Transverse colon (tissue), 4 donors: ENCODE data around the gene ASIP. TPM values are rescaled to one million over a fixed set of nuclear protein-coding genes. Genes with fewer than 3 reads are reported as not detected.

Source experiments
- DNase-seq: peaks from one replicate; pipeline ENCODE4 v3.0.0-alpha.2; 2019
- H3K27ac ChIP-seq, 4 donors: fragments of 200-600 bp; sonication (generic); 2 replicates each; pipeline ENCODE4 v1.5.1; 2016 to 2018; ENCODE audit warnings: inconsistent platforms in 4 of 4
- H3K27me3 ChIP-seq: fragments of 200-600 bp; sonication (generic); 2 replicates; pipeline ENCODE4 v1.5.1; 2017; ENCODE audit warnings: inconsistent platforms
- H3K36me3 ChIP-seq, 4 donors: fragments of 200-600 bp; sonication (generic); 2 replicates each; pipeline ENCODE4 v1.5.1; 2017 to 2019; ENCODE audit warnings: inconsistent platforms in 4 of 4
- H3K4me1 ChIP-seq, 4 donors: fragments of 200-600 bp; sonication (generic); 2 replicates each; pipeline ENCODE4 v1.5.1; 2017 to 2020; ENCODE audit warnings: inconsistent platforms in 4 of 4
- H3K4me3 ChIP-seq, 4 donors: fragments of 200-600 bp; sonication (generic); 1 replicate in 1 of 4; 2 replicates in 3 of 4; pipeline versions ENCODE4 v1.5.1 to v1.6.1; 2017 to 2019; ENCODE audit warnings: inconsistent platforms in 4 of 4
- H3K9me3 ChIP-seq, 2 donors: fragments of 200-600 bp; sonication (generic); 2 replicates each; pipeline ENCODE4 v1.5.1; 2017 to 2019; ENCODE audit warnings: inconsistent platforms in 2 of 2
- CTCF ChIP-seq, 5 experiments: fragments of 200-600 bp in 3 of 5; fragments of 450-650 bp in 2 of 5; sonication (generic) in 3 of 5; IDR thresholded peaks; 1 replicate in 2 of 5; 2 replicates in 3 of 5; pipeline ENCODE4 v1.5.1; 2016 to 2017; ENCODE audit warnings: antibody characterized with exemption in 5 of 5, inconsistent platforms in 3 of 5, mild to moderate bottlenecking in 2 of 5, moderate library complexity in 1 of 5
- EP300 ChIP-seq: sonication (generic); formaldehyde crosslinking; IDR thresholded peaks from one replicate; pipeline ENCODE4 v1.6.1; 2017; ENCODE audit warnings: antibody characterized with exemption, low read depth
- POLR2A ChIP-seq: fragments of 450-650 bp; IDR thresholded peaks from one replicate; pipeline ENCODE4 v1.6.1; 2016; ENCODE audit warnings: antibody characterized with exemption, mild to moderate bottlenecking, moderate library complexity
- POLR2AphosphoS5 ChIP-seq, 3 donors: sonication (generic); formaldehyde crosslinking; IDR thresholded peaks; one replicate each; pipeline ENCODE4 v1.6.1; 2016; ENCODE audit warnings: antibody characterized with exemption in 3 of 3
- WGBS, 2 donors: methylation state at CpG; one replicate each; pipeline ENCODE4 v1.1.5; 2018; ENCODE audit warnings: low coverage in 1 of 2; 5-methylcytosine and 5-hydroxymethylcytosine counted together
- in situ Hi-C, 4 donors: fragments of 200-750 bp; cut with MboI; loops; one replicate each; pipeline versions ENCODE4 v1.15.0 to v1.15.1; 2017; ENCODE audit warnings: low sequenced_read_pairs in 3 of 4, low pct_ligation_motif_present in 1 of 4, low pct_unique_long_range_greater_than_20kb in 1 of 4
- intact Hi-C: fragments of 100-400 bp; cut with DNase I; formaldehyde crosslinking; loops from one replicate; pipeline ENCODE4 v1.15.1; 2023; ENCODE audit warnings: low total_unique reads
- total RNA-seq, 4 donors: library from RNA; depleted of rRNA; stranded (reverse); fragments of >200 nt; gene quantifications; one replicate each; pipeline ENCODE4 v1.1.0, GENCODE V29; 2016

Gene ASIP
- total RNA-seq, 4 donors from 2014 or later, result not detected

- Histone ChIP-seq H3K4me3 (no peak overlapping the region), H3K27ac (no peak overlapping the region), H3K27me3 (no peaks in the 10 kb centered on the region), H3K4me1 (no peaks in the 10 kb centered on the region), H3K36me3 (no peaks in the 10 kb centered on the region), H3K9me3 (no peaks in the 10 kb centered on the region)
- DNase-seq, result no peak
- WGBS, 2 donors, result 97 to 100% methylated on average over 3 to 5 of the region's 5 CpGs
- intact Hi-C loops, result no loop called here
- in situ Hi-C loops, result no loop called here
- TF ChIP-seq EP300 (no peak), POLR2A (no peak), POLR2AphosphoS5 (IDR thresholded peaks at IDR 0.05) (no peak), CTCF (IDR thresholded peaks at IDR 0.05) (no peak)
Observed at GRCh38 chr20:34293119-34293518, 51.9 kb downstream of the ASIP start.

GRCh38 chr20:34293589-34293988 lies 52.4 kb downstream of the ASIP start:
- Histone ChIP-seq H3K27me3 (no peaks in the 10 kb centered on the region), H3K27ac (no peak overlapping the region), H3K36me3 (no peaks in the 10 kb centered on the region), H3K4me3 (no peak overlapping the region), H3K9me3 (no peaks in the 10 kb centered on the region), H3K4me1 (no peaks in the 10 kb centered on the region)
- in situ Hi-C loops, result no loop called here
- intact Hi-C loops, result no loop called here
- 61 to 77% methylated on average over 5 to 7 of the region's 7 CpGs for WGBS, 2 donors
- TF ChIP-seq EP300 (no peak), POLR2AphosphoS5 (IDR thresholded peaks at IDR 0.05) (no peak), POLR2A (no peak), CTCF (IDR thresholded peaks at IDR 0.05) (no peak)
- no peak for DNase-seq

- 89 to 97% methylated on average over 3 to 7 of the region's 7 CpGs for WGBS, 2 donors
- intact Hi-C loops, result no loop called here
- TF ChIP-seq CTCF (IDR thresholded peaks at IDR 0.05) (no peak), POLR2A (no peak), POLR2AphosphoS5 (IDR thresholded peaks at IDR 0.05) (no peak), EP300 (no peak)
Observed at GRCh38 chr20:34294563-34294962, 53.3 kb downstream of the ASIP start.

GRCh38 chr20:34295284-34295683 lies 54.1 kb downstream of the ASIP start:
- H3K4me3 ChIP-seq, result no peak overlapping the region
- in situ Hi-C loops (no loop called here), intact Hi-C loops (no loop called here)
- H3K36me3 ChIP-seq, result no peaks in the 10 kb centered on the region
- TF ChIP-seq EP300 (no peak), POLR2A (no peak), POLR2AphosphoS5 (IDR thresholded peaks at IDR 0.05) (no peak), CTCF (IDR thresholded peaks at IDR 0.05) (no peak)
- no peaks in the 10 kb centered on the region for H3K27me3 ChIP-seq
- 90 to 96% methylated on average over 2 to 20 of the region's 24 CpGs for WGBS, 2 donors
- no peak overlapping the region for H3K27ac ChIP-seq
- no peak for DNase-seq
- no peaks in the 10 kb centered on the region for H3K9me3 ChIP-seq
- H3K4me1 ChIP-seq, result no peaks in the 10 kb centered on the region

More at GRCh38 chr20:34294563-34294962, 53.3 kb downstream of the ASIP start:
- H3K36me3 ChIP-seq, result no peaks in the 10 kb centered on the region
- DNase-seq, result no peak
- no peak overlapping the region for H3K4me3 ChIP-seq
- H3K27ac ChIP-seq, result no peak overlapping the region
- no peaks in the 10 kb centered on the region for H3K27me3 ChIP-seq
- H3K9me3 ChIP-seq, result no peaks in the 10 kb centered on the region
- H3K4me1 ChIP-seq, result no peaks in the 10 kb centered on the region
- in situ Hi-C loops, result no loop called here
